Liver (tissue), 3 donors: ENCODE data around the gene SYT15.
"Not testable (repeated sequence)": the region's sequence is repeated elsewhere in the genome, so short reads cannot be mapped to it uniquely, and the experiment has no call there.

ENCODE experiments used
- CTCF ChIP-seq: fragments of 150-350 bp; IDR thresholded peaks from 2 replicates; pipeline ENCODE4 v1.5.1; 2017; ENCODE audit warnings: improper control_type of control experiment, low read depth, low read length; ENCODE audit not compliant: missing input control
- FOXA1 ChIP-seq: IDR thresholded peaks from 2 replicates; pipeline ENCODE4 v1.6.1; 2016; ENCODE audit warnings: antibody characterized with exemption
- GABPA ChIP-seq, 2 donors: IDR thresholded peaks in 1 of 2; conservative IDR thresholded peaks in 1 of 2; 2 replicates each; pipeline ENCODE4 v1.6.1; 2016; ENCODE audit warnings: antibody characterized with exemption in 2 of 2, mild to moderate bottlenecking in 1 of 2, moderate library complexity in 1 of 2
- HNF4A ChIP-seq, 2 donors: conservative IDR thresholded peaks; 2 replicates each; pipeline ENCODE4 v1.6.1; 2016; ENCODE audit warnings: antibody characterized with exemption in 2 of 2, mild to moderate bottlenecking in 2 of 2
- MAX ChIP-seq: IDR thresholded peaks from 2 replicates; pipeline ENCODE4 v1.6.1; 2016; ENCODE audit warnings: antibody characterized with exemption
- RAD21 ChIP-seq, 2 donors: IDR thresholded peaks; 2 replicates each; pipeline ENCODE4 v1.6.1; 2016; ENCODE audit warnings: antibody characterized with exemption in 2 of 2, mild to moderate bottlenecking in 2 of 2
- REST ChIP-seq: IDR thresholded peaks from 2 replicates; pipeline ENCODE4 v1.6.1; 2016; ENCODE audit warnings: antibody characterized with exemption, mild to moderate bottlenecking
- SP1 ChIP-seq: IDR thresholded peaks from 2 replicates; pipeline ENCODE4 v1.6.1; 2018; ENCODE audit warnings: antibody characterized with exemption, mild to moderate bottlenecking
- TAF1 ChIP-seq: conservative IDR thresholded peaks from 2 replicates; pipeline ENCODE4 v1.6.1; 2016; ENCODE audit warnings: antibody characterized with exemption, mild to moderate bottlenecking
- YY1 ChIP-seq: IDR thresholded peaks from 2 replicates; pipeline ENCODE4 v1.6.1; 2016; ENCODE audit warnings: antibody characterized with exemption, mild to moderate bottlenecking
- TF ChIP-seq, protein P1 (sequence below): IDR thresholded peaks from 2 replicates; pipeline ENCODE4 v1.6.1; 2016; ENCODE audit warnings: antibody characterized with exemption
- donor health status: healthy.
- donor health status: healthy.

GRCh38 chr10:46635364-46635959 is 56.5 kb downstream of the SYT15 start:
- TF ChIP-seq, protein P1, sequence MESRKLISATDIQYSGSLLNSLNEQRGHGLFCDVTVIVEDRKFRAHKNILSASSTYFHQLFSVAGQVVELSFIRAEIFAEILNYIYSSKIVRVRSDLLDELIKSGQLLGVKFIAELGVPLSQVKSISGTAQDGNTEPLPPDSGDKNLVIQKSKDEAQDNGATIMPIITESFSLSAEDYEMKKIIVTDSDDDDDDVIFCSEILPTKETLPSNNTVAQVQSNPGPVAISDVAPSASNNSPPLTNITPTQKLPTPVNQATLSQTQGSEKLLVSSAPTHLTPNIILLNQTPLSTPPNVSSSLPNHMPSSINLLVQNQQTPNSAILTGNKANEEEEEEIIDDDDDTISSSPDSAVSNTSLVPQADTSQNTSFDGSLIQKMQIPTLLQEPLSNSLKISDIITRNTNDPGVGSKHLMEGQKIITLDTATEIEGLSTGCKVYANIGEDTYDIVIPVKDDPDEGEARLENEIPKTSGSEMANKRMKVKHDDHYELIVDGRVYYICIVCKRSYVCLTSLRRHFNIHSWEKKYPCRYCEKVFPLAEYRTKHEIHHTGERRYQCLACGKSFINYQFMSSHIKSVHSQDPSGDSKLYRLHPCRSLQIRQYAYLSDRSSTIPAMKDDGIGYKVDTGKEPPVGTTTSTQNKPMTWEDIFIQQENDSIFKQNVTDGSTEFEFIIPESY: not testable (repeated sequence)
- not testable (repeated sequence) for TF ChIP-seq CTCF; RAD21 (IDR thresholded peaks at IDR 0.05); GABPA (IDR thresholded peaks at IDR 0.05 in 1 of 2, conservative IDR thresholded peaks at IDR 0.05 in 1 of 2); TAF1; MAX; SP1; REST; FOXA1; HNF4A (conservative IDR thresholded peaks at IDR 0.05)
- TF ChIP-seq YY1: peak; percentile 49
